Measurements from ENCODE around the gene PIGT. TPM values are rescaled to one million over a fixed set of nuclear protein-coding genes. Genes with fewer than 3 reads are reported as not detected.

PIGT gene
- polyA plus RNA-seq, 2 of the 4 experiments (the other 2 are of a cell fraction): 60.3 to 66.2 TPM

DNA sequence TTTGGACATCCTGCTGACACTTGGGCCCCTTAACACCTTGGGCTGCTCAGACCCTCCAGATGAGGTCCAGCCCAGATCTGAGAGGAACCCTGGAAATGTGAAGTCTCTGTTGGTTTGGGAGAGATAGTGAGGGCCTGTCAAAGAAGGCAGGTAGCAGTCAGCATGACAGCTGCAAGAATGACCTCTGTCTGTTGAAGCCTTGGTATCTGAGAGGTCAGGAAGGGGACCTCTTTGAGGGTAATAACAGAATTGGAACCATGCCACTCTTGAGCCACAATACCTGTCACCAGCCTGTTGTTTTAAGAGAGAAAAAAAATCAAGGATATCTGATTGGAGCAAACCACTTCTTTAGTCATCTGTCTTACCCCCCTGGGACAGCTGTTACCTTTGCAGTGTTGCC is 48.8 kb upstream of the PIGT start:
- Histone ChIP-seq H3K27ac (no peak overlapping the region), H3K4me1 (peaks cover 4% of the 10 kb centered on the region; the same call in 1 of the 3 replicates), H3K4me3 (no peak overlapping the region), H3K9me3 (no peaks in the 10 kb centered on the region), H3K4me2 (no peak overlapping the region)
- TF ChIP-seq, protein P1, sequence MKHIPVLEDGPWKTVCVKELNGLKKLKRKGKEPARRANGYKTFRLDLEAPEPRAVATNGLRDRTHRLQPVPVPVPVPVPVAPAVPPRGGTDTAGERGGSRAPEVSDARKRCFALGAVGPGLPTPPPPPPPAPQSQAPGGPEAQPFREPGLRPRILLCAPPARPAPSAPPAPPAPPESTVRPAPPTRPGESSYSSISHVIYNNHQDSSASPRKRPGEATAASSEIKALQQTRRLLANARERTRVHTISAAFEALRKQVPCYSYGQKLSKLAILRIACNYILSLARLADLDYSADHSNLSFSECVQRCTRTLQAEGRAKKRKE (CRISPR knock-in tag; IDR thresholded peaks at IDR 0.05; ENCODE audit: low read depth): no peak
- TF ChIP-seq HOXA7 (CRISPR knock-in tag; IDR thresholded peaks at IDR 0.05): no peak
- no peak for TF ChIP-seq ZFP36 (IDR thresholded peaks at IDR 0.05; ENCODE audit: borderline replicate concordance, partially characterized antibody)
- TF ChIP-seq SREBF2 (IDR thresholded peaks at IDR 0.05): no peak
- TF ChIP-seq EHF (CRISPR knock-in tag; IDR thresholded peaks at IDR 0.05): no peak
- TF ChIP-seq, protein P2, sequence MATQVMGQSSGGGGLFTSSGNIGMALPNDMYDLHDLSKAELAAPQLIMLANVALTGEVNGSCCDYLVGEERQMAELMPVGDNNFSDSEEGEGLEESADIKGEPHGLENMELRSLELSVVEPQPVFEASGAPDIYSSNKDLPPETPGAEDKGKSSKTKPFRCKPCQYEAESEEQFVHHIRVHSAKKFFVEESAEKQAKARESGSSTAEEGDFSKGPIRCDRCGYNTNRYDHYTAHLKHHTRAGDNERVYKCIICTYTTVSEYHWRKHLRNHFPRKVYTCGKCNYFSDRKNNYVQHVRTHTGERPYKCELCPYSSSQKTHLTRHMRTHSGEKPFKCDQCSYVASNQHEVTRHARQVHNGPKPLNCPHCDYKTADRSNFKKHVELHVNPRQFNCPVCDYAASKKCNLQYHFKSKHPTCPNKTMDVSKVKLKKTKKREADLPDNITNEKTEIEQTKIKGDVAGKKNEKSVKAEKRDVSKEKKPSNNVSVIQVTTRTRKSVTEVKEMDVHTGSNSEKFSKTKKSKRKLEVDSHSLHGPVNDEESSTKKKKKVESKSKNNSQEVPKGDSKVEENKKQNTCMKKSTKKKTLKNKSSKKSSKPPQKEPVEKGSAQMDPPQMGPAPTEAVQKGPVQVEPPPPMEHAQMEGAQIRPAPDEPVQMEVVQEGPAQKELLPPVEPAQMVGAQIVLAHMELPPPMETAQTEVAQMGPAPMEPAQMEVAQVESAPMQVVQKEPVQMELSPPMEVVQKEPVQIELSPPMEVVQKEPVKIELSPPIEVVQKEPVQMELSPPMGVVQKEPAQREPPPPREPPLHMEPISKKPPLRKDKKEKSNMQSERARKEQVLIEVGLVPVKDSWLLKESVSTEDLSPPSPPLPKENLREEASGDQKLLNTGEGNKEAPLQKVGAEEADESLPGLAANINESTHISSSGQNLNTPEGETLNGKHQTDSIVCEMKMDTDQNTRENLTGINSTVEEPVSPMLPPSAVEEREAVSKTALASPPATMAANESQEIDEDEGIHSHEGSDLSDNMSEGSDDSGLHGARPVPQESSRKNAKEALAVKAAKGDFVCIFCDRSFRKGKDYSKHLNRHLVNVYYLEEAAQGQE (IDR thresholded peaks at IDR 0.05): no peak
- TF ChIP-seq, protein P3, sequence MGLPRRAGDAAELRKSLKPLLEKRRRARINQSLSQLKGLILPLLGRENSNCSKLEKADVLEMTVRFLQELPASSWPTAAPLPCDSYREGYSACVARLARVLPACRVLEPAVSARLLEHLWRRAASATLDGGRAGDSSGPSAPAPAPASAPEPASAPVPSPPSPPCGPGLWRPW (IDR thresholded peaks at IDR 0.05): no peak
- no peak for TF ChIP-seq PHF8 (IDR thresholded peaks at IDR 0.05; ENCODE audit: borderline replicate concordance, low read depth)
- no peak for TF ChIP-seq CBX2 (IDR thresholded peaks at IDR 0.05; ENCODE audit: borderline replicate concordance, low read depth)
- no peak for TF ChIP-seq ZNF302 (CRISPR knock-in tag; IDR thresholded peaks at IDR 0.05)
- TF ChIP-seq CHD2 (IDR thresholded peaks at IDR 0.05; ENCODE audit: low read length, partially characterized antibody): no peak
- TF ChIP-seq, protein P4, sequence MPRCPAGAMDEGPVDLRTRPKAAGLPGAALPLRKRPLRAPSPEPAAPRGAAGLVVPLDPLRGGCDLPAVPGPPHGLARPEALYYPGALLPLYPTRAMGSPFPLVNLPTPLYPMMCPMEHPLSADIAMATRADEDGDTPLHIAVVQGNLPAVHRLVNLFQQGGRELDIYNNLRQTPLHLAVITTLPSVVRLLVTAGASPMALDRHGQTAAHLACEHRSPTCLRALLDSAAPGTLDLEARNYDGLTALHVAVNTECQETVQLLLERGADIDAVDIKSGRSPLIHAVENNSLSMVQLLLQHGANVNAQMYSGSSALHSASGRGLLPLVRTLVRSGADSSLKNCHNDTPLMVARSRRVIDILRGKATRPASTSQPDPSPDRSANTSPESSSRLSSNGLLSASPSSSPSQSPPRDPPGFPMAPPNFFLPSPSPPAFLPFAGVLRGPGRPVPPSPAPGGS (IDR thresholded peaks at IDR 0.05): no peak
- TF ChIP-seq, protein P5, sequence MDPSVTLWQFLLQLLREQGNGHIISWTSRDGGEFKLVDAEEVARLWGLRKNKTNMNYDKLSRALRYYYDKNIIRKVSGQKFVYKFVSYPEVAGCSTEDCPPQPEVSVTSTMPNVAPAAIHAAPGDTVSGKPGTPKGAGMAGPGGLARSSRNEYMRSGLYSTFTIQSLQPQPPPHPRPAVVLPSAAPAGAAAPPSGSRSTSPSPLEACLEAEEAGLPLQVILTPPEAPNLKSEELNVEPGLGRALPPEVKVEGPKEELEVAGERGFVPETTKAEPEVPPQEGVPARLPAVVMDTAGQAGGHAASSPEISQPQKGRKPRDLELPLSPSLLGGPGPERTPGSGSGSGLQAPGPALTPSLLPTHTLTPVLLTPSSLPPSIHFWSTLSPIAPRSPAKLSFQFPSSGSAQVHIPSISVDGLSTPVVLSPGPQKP (IDR thresholded peaks at IDR 0.05; ENCODE audit: low read depth, low read length): no peak
- TF ChIP-seq MAZ (IDR thresholded peaks at IDR 0.05; ENCODE audit: borderline replicate concordance, low read depth, low read length): no peak
- TF ChIP-seq MYC (IDR thresholded peaks at IDR 0.05; ENCODE audit: borderline replicate concordance, low read length): no peak
- TF ChIP-seq RFX5 (IDR thresholded peaks at IDR 0.05): no peak
- POLR2A ChIA-PET: no interaction called here
- FAIRE-seq (no peak), ATAC-seq (no peak), DNase-seq (ENCODE audit: low read depth in 1 of 2, low spot score in 1 of 2) (no peak)
- CTCF ChIA-PET: interaction anchor here (1.1 to 12.1 kb wide), 6 partner anchors 12 to 404 kb away, joined by 3 to 240 read pairs (median 16); no protein-coding TSS in a partner anchor

DNA sequence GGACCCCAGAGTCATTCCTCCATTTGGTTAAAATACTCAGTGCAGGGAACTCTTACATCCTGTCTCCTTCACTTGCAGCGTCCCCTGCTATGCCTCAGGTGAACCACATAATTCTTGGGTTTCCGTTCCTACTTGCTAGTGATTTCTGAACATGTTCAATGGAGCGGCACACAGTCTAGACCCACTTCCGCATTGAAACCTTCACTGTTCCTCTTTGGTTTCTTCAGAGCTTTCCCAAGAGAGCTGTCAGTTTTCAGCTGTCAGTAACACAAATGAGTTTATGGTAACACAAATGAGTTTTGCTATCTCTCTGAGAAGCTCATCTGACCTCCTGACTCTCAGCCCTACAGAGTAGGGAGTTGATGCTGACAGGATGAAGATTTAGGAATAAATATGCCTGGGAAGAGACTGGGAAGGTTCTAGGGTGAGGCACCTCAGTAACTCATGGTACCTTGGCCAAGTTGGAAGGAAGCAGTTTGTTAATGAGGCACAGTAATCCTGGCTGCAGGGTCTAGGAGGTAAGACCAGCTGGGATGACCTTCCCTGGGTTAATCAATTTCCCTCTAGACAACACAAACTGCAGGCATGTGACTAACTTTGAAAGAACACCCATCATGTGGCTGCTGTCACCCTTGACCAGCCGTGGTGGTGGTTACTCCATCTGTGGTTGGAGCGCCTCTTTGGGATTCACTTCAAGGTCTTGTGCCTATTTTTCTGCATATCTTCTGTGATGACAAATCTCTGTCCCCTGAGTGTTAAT is 47.5 kb upstream of the PIGT start:
- Histone ChIP-seq H3K9me3 (no peaks in the 10 kb centered on the region), H3K27ac (no peak overlapping the region), H3K4me3 (no peak overlapping the region), H3K4me1 (peaks cover 4% of the 10 kb centered on the region; the same call in 1 of the 3 replicates), H3K4me2 (no peak overlapping the region)
- ATAC-seq: no peak
- ChIA-PET CTCF (interaction anchor here (0.9 to 12.1 kb wide), 9 partner anchors 10 to 403 kb away, joined by 3 to 240 read pairs (median 7); partner anchors contain the start of gene TP53TG5), POLR2A (no interaction called here)
- TF ChIP-seq HOXA7 (CRISPR knock-in tag; IDR thresholded peaks at IDR 0.05): no peak
- no peak for TF ChIP-seq TP53 (CRISPR knock-in tag; IDR thresholded peaks at IDR 0.05)
- TF ChIP-seq CBX2 (IDR thresholded peaks at IDR 0.05; ENCODE audit: borderline replicate concordance, low read depth): no peak
- no peak for TF ChIP-seq NFE2L2 (conservative IDR thresholded peaks at IDR 0.05; ENCODE audit: low read length)
- TF ChIP-seq HEYL (CRISPR knock-in tag; IDR thresholded peaks at IDR 0.05): no peak
- no peak for TF ChIP-seq FOSL2 (IDR thresholded peaks at IDR 0.05)
- no peak for TF ChIP-seq FOSL2 (CRISPR knock-in tag; IDR thresholded peaks at IDR 0.05)
- TF ChIP-seq, protein P6, sequence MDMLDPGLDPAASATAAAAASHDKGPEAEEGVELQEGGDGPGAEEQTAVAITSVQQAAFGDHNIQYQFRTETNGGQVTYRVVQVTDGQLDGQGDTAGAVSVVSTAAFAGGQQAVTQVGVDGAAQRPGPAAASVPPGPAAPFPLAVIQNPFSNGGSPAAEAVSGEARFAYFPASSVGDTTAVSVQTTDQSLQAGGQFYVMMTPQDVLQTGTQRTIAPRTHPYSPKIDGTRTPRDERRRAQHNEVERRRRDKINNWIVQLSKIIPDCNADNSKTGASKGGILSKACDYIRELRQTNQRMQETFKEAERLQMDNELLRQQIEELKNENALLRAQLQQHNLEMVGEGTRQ (IDR thresholded peaks at IDR 0.05): no peak
- no peak for TF ChIP-seq ESRRA (IDR thresholded peaks at IDR 0.05; ENCODE audit: borderline replicate concordance, low read length)
- TF ChIP-seq, protein P5 (IDR thresholded peaks at IDR 0.05; ENCODE audit: low read depth, low read length): no peak
- no peak for TF ChIP-seq MYC (IDR thresholded peaks at IDR 0.05; ENCODE audit: borderline replicate concordance, low read length)
- FAIRE-seq: no peak
- DNase-seq (ENCODE audit: low read depth in 1 of 2, low spot score in 1 of 2): no peak
- 89% methylated on average over 6 of the region's 6 CpGs for WGBS (ENCODE audit: missing lambda C conversion rate)

All from A549 (cell line).